OCI-LY1 (cell line): ENCODE measurements around the gene OFD1.

ENCODE experiments used
- EZH2 ChIP-seq: fragments of 200-600 bp; sonication (generic), shearing (Covaris generic); IDR thresholded peaks from 2 replicates; pipeline ENCODE4 v1.8.0; 2017; ENCODE audit warnings: borderline replicate concordance, mixed run types, mild to moderate bottlenecking, antibody characterized with exemption, low read length, moderate library complexity, mixed read lengths
- TF ChIP-seq, protein P1 (sequence below): fragments of 200-600 bp; sonication (generic), shearing (Covaris generic); IDR thresholded peaks from 2 replicates; pipeline ENCODE4 v1.5.1; 2017; ENCODE audit warnings: mild to moderate bottlenecking, antibody characterized with exemption, low read length, moderate library complexity, mixed read lengths

DNA sequence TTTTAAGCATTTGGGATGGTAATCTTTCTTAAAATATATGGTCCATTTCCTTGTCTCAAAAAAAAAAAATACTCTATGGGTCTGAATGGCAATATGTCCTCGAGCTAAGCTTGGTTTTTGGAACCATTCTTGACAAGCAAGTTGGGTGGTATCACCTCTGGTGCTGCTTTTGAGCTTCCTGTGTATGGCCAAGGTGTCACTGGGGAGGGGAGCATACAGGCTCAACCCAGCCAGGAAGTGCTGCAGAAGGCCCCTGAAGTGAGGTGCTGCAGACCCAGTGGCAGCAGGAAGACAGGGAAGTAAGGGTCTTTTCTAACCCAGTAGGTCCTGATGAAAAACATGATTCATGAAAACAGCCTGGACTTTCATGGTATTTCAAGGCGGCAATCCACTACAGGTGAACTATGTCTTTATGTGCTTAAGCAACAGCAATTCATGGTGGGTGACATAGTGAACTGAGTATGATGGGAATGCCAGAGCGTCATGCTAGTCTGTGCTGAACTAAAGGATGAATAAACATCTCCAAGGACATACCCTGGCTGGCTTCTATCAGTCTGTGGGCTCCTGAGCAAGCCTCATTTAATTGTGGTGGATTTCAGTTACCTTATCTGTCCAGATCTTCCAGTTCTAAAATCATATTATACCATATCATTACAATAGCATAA lies 15.2 kb upstream of the OFD1 start:
- TF ChIP-seq, protein P1, sequence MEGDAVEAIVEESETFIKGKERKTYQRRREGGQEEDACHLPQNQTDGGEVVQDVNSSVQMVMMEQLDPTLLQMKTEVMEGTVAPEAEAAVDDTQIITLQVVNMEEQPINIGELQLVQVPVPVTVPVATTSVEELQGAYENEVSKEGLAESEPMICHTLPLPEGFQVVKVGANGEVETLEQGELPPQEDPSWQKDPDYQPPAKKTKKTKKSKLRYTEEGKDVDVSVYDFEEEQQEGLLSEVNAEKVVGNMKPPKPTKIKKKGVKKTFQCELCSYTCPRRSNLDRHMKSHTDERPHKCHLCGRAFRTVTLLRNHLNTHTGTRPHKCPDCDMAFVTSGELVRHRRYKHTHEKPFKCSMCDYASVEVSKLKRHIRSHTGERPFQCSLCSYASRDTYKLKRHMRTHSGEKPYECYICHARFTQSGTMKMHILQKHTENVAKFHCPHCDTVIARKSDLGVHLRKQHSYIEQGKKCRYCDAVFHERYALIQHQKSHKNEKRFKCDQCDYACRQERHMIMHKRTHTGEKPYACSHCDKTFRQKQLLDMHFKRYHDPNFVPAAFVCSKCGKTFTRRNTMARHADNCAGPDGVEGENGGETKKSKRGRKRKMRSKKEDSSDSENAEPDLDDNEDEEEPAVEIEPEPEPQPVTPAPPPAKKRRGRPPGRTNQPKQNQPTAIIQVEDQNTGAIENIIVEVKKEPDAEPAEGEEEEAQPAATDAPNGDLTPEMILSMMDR = no peak
- no peak for TF ChIP-seq EZH2
